Astrocyte of the hippocampus (primary cell): Measurements from ENCODE around the gene C2orf42.
A peak's percentile ranks its signal among the peaks of the same experiment; 100 is the strongest.
"Not testable (repeated sequence)": the region's sequence is repeated elsewhere in the genome, so short reads cannot be mapped to it uniquely, and the experiment has no call there.

Experiments used
- DNase-seq: peaks from one replicate; pipeline ENCODE4 v3.0.0; 2011; ENCODE audit warnings: low read depth, low spot score

C2orf42 gene

GRCh38 chr2:70132244-70133126, 58.3 kb downstream of the C2orf42 start:
- DNase-seq, result peak; percentile 52

GRCh38 chr2:70131344-70132143, 59.3 kb downstream of the C2orf42 start:
- DNase-seq, result not testable (repeated sequence)

- DNase-seq, result no peak
These were observed 62.8 kb downstream of the C2orf42 start for GRCh38 chr2:70128005-70128404.

DNA sequence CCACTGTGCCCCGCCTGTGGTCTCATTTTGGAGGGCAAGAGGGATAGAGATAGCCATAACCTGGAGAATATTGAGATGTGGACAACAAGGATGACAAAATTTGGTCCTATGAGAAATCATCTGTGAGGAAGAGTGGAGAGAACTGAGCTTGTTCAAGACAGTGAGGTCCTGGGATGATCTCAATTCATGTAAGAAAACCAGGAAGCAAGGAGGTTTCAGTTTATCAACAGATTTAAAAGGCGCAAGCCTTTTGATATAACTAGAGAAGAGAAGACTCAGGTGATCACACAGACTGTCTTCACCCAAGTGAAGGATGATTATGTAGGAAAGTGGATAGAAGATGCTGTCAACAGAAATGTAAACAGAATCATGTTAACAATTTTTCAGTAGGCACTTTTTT, 64.4 kb downstream of the C2orf42 start:
- DNase-seq, result no peak

- DNase-seq, result no peak
These were observed 65.3 kb downstream of the C2orf42 start for GRCh38 chr2:70125498-70125898.

- peak; percentile 64 for DNase-seq
These were observed 65.8 kb downstream of the C2orf42 start for GRCh38 chr2:70124983-70125480.

- no peak for DNase-seq
These were observed 67.0 kb downstream of the C2orf42 start for GRCh38 chr2:70123829-70124116.

DNA sequence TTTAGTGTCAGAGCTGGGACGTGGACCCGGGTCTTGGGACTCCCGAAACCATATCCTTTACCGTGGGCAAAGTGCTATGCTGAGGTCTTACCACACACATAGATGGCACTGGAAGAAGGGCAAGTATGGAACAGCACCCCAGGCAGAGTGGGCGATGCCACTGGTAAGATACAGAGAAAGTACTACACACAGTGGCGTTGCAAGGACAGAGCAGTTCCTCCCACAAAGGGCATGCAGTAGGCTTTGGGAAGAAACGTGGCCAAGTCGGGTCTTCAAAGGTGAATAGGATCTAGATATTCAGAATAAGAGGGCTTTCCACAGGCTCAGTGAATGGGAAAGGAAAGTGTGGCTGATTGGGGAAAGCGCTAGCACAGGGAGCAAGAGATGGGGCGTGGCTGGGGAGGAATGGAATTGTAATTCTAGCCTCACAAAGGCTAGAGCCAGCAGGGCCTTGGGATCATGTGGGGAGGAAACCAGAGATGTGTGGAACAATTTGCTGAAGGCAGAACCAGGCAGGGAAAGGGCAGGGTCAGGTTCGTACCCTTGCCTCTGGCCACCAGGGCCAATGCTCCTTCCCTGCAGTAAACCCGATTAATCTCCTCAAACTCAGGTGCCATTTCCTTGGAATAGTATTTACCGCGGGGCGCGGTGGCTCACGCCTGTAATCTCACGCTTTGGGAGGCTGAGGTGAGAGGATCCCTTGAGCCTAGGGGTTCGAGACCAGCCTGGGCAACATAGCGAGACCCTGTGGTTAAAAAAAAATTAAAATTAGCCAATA, 67.6 kb downstream of the C2orf42 start:
- peak; percentile 45 for DNase-seq

DNA sequence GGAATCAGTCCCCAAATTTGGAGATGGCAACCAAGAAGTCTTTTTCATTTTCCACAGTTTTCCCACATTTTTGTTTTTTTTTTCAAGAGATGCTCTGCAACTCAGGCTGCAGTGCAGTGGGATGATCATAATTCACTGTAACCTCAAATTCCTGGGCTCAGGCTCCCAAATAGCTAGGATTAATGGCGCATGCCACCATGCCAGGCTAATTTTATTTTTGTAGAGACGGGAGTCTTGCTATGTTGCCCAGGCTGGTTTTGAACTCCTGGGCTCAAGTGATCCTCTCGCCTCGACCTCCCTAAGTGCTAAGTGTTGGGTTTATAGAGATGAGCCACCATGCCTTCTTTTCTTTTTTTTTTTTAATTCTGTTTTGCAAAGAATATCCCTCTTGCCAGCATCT, 68.3 kb downstream of the C2orf42 start:
- DNase-seq, result no peak

- no peak for DNase-seq
These were observed 69.0 kb downstream of the C2orf42 start for GRCh38 chr2:70121627-70122372.

DNA sequence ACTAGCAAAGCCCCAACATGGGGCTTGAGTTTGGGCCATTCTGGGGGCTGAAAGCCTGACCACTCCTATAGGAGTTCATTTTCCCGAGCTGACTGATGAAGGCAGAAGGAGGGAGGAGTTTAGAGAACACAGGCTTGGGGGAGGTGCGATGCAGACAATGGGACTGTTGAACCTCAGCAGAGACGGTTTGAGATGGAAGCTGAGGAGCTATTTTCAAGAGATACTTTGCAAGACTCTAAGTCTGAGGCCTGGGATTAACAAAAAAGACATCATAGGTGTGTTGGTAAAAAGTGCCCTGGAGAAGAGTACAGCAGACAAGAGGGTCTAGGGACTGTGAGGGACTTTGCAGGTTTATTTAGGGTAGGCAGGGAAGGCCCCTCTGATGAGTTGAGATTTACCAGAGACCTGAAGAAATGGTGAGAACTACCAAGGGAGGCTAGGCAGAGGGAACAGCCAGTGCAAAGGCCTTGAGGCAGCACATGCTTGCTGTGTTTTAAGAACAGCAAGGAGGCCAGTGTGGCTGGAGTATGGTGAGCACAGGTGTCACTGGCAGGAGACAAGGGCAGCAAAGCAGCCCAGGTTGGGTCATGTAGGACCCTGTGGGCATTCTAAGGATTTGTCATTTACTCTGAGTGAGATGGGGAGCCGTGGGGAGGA, 71.9 kb downstream of the C2orf42 start:
- no peak for DNase-seq

DNA sequence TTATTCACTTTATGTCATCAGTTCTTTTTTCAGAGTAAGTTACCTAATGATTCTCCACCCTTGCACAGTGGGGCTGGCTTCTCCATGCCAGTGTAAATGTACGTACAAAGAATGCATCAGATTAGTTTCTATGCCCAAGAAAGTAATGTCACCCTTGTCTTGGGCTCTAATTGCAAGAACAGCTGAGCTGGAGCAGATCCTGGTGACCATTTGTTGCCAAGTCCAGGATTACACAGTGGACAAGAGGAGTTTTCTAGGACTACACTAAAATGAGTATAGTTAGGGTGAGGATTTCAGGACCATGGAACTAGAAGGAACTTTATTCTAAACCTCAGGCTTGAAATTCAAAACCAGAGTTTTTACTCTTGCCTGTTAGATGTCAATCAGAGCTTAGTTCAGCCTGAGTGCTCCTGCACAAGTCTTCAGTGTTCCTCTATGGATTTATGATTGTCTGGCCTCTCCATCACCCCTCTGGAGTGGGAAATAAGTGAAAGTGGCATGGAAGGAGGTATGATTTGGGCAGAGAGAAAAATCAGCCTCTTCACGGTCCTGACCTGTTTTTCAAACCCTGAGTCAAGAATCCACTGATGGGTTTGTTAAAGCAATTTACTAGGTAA, 73.8 kb downstream of the C2orf42 start:
- DNase-seq, result no peak

- no peak for DNase-seq
These were observed 75.0 kb downstream of the C2orf42 start for GRCh38 chr2:70115646-70116442.

DNA sequence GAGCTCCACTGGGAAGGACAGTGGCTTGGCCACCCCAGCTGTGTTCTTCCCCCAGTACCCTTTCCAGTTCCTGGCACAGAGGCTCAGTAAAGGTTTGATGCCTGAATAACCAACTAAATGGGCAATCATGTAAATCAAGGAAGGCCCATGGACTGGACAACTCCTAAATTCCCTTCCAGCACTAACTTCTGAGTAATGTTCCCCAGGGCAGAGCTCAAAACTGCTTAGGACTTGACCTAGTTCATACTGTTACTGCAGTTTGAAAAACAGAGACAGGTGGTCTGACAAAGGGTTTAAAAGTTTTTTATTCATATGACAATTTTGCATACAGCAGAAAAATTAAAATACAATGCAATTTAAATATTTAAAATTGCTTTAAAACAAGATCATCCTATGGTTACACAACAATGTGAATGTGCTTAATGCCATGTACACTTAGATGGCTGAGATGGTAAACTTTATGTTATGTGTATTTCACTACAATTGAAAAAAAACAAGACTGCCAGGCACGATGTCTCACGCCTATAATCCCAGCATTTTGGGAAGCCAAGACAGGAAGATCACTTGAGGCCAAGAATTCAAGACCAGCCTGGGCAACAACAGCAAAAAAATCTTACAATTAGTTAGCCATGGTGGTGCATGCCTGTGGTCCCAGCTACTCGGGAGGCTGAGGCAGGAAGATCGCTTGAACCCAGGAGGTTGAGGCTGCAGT, 77.3 kb downstream of the C2orf42 start:
- no peak for DNase-seq

- DNase-seq, result peak; percentile 77
These were observed 78.8 kb downstream of the C2orf42 start for GRCh38 chr2:70111752-70112591.

- not testable (repeated sequence) for DNase-seq
These were observed 80.4 kb downstream of the C2orf42 start for GRCh38 chr2:70110397-70110796.

DNA sequence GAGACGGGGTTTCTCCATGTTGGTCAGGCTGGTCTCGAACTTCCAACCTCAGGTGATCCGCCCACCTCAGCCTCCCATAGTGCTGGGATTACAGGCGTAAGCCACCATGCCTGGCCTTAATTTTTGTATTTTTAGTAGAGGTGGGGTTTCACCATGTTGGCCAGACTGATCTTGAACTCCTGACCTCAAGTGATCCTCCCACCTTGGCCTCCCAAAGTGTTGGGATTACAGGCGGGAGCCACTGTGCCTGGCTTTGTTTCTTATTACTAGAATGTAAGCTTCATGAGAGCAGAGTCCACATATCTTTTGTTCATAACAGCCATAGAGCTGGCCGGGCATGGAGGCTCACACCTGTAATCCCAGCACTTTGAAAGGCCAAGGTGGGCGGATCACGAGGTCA, 84.7 kb downstream of the C2orf42 start:
- not testable (repeated sequence) for DNase-seq
